Measurements from ENCODE around the gene FBXL17. TPM values are rescaled to one million over a fixed set of nuclear protein-coding genes. Genes with fewer than 3 reads are reported as not detected.

The FBXL17 gene
- polyA plus RNA-seq, 2 of the 4 experiments (the other 2 are of a cell fraction) = 8.7 to 9.1 TPM

- FAIRE-seq (no peak), DNase-seq (ENCODE audit: low read depth in 1 of 2, low spot score in 1 of 2) (no peak), ATAC-seq (no peak)
- Histone ChIP-seq H3K4me1 (peaks cover 14% of the 10 kb centered on the region; the same call in 2 of the 3 replicates), H3K4me2 (no peak overlapping the region), H3K4me3 (no peak overlapping the region), H3K9me3 (no peaks in the 10 kb centered on the region), H3K27ac (no peak overlapping the region)
- ChIA-PET CTCF (no interaction called here), POLR2A (no interaction called here)
- WGBS (ENCODE audit: missing lambda C conversion rate) = 94% methylated on average over 2 of the region's 2 CpGs
- TF ChIP-seq EP300 (IDR thresholded peaks at IDR 0.05) = no peak
- TF ChIP-seq ATOH8 (CRISPR knock-in tag; IDR thresholded peaks at IDR 0.05; ENCODE audit: low read depth) = no peak
- TF ChIP-seq RARB (CRISPR knock-in tag; IDR thresholded peaks at IDR 0.05) = no peak
- TF ChIP-seq CHD2 (IDR thresholded peaks at IDR 0.05; ENCODE audit: low read length, partially characterized antibody) = no peak
- no peak for TF ChIP-seq ZNF302 (CRISPR knock-in tag; IDR thresholded peaks at IDR 0.05)
- TF ChIP-seq FOSB (CRISPR knock-in tag; IDR thresholded peaks at IDR 0.05) = no peak
These were observed 126.4 kb downstream of the FBXL17 start for GRCh38 chr5:108255468-108255867.

GRCh38 chr5:108251350-108251749 is 130.5 kb downstream of the FBXL17 start:
- no peak overlapping the region for H3K27ac ChIP-seq
- H3K9me3 ChIP-seq = no peaks in the 10 kb centered on the region
- peak overlapping the region; percentile 37 for H3K4me2 ChIP-seq
- POLR2A ChIA-PET = no interaction called here
- ATAC-seq = no peak
- whole genome bisulfite sequencing (ENCODE audit: missing lambda C conversion rate) = 76% methylated on average over 1 of the region's 1 CpG
- H3K4me1 ChIP-seq = peaks cover 14% of the 10 kb centered on the region; the same call in 2 of the 3 replicates
- DNase-seq (ENCODE audit: low read depth in 1 of 2, low spot score in 1 of 2) = no peak
- CTCF ChIA-PET = interaction anchor here (4.9 kb wide), 1 partner anchor 9 kb away, joined by 25 read pairs; no protein-coding TSS in a partner anchor
- no peak for TF ChIP-seq FOXS1 (CRISPR knock-in tag; IDR thresholded peaks at IDR 0.05)
- no peak for TF ChIP-seq RFX5 (IDR thresholded peaks at IDR 0.05)
- TF ChIP-seq JUN (IDR thresholded peaks at IDR 0.05) = no peak
- no peak for TF ChIP-seq RARB (CRISPR knock-in tag; IDR thresholded peaks at IDR 0.05)
- no peak for TF ChIP-seq HDAC2 (IDR thresholded peaks at IDR 0.05)
- no peak for TF ChIP-seq GATA3 (IDR thresholded peaks at IDR 0.05; ENCODE audit: borderline replicate concordance)
- TF ChIP-seq SREBF2 (IDR thresholded peaks at IDR 0.05) = no peak
- TF ChIP-seq ZSCAN20 (CRISPR knock-in tag; IDR thresholded peaks at IDR 0.05) = no peak
- no peak for FAIRE-seq
- H3K4me3 ChIP-seq = no peak overlapping the region

GRCh38 chr5:108249785-108250426 is 132.0 kb downstream of the FBXL17 start:
- FAIRE-seq (no peak), DNase-seq (ENCODE audit: low read depth in 1 of 2, low spot score in 1 of 2) (no peak), ATAC-seq (no peak)
- ChIA-PET POLR2A (no interaction called here), CTCF (interaction anchor here (4.9 kb wide), 1 partner anchor 11 kb away, joined by 25 read pairs; no protein-coding TSS in a partner anchor)
- 49% methylated on average over 3 of the region's 3 CpGs for WGBS (ENCODE audit: missing lambda C conversion rate)
- H3K9me3 ChIP-seq = no peaks in the 10 kb centered on the region
- peaks cover 14% of the 10 kb centered on the region; the same call in 2 of the 3 replicates for H3K4me1 ChIP-seq
- TF ChIP-seq NR3C1 (IDR thresholded peaks at IDR 0.05) (no peak), TFCP2L1 (CRISPR knock-in tag; IDR thresholded peaks at IDR 0.05) (no peak), EHMT2 (IDR thresholded peaks at IDR 0.05; ENCODE audit: low read depth) (no peak), HOXA7 (CRISPR knock-in tag; IDR thresholded peaks at IDR 0.05) (no peak), FOXS1 (CRISPR knock-in tag; IDR thresholded peaks at IDR 0.05) (no peak), EP300 (IDR thresholded peaks at IDR 0.05) (no peak), SREBF2 (IDR thresholded peaks at IDR 0.05) (no peak), ZNF302 (CRISPR knock-in tag; IDR thresholded peaks at IDR 0.05) (no peak), MAZ (IDR thresholded peaks at IDR 0.05; ENCODE audit: borderline replicate concordance, low read depth, low read length) (no peak), ZFP36 (IDR thresholded peaks at IDR 0.05; ENCODE audit: borderline replicate concordance, partially characterized antibody) (no peak), GATA3 (IDR thresholded peaks at IDR 0.05; ENCODE audit: borderline replicate concordance) (no peak), CEBPB (IDR thresholded peaks at IDR 0.05) (no peak), E2F6 (IDR thresholded peaks at IDR 0.05; ENCODE audit: borderline replicate concordance, low read depth) (no peak), POLR2AphosphoS2 (conservative IDR thresholded peaks at IDR 0.05; ENCODE audit: low read length) (no peak), HES2 (IDR thresholded peaks at IDR 0.05) (no peak)
- no peak overlapping the region for H3K4me2 ChIP-seq
- no peak overlapping the region for H3K27ac ChIP-seq
- no peak overlapping the region for H3K4me3 ChIP-seq

All from A549 (cell line).